ENCODE data around the gene WNT8A. TPM values are rescaled to one million over a fixed set of nuclear protein-coding genes. Genes with fewer than 3 reads are reported as not detected.

The WNT8A gene
- total RNA-seq, 2 donors from 2014 or later, result not detected

DNA sequence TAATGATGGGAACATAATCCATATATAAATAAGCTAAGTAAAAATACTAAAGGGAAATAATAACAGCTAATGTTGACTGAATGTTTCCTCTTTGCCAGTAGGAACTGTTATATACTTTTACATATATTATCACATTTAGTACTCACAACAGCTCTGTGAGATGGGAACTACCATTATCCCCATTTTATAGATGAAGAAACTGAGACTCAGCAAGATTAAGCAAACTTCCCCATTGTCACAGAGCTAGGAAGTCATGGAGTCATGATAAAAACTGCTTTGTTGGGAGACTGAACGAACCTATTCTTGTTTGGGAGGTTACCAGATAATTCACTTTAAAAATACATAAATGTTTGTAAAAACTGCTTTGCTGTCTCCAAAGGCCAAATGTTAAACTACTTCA is 23.4 kb downstream of the WNT8A start:
- intact Hi-C loops (cut with DNase I), result no loop called here
- ATAC-seq (no peak), DNase-seq (no peak)
- H3K27me3 ChIP-seq, result no peaks in the 10 kb centered on the region
- 28 to 34% methylated on average over 1 of the region's 1 CpG for WGBS, 2 donors
- H3K4me1 ChIP-seq, result peaks cover 5% of the 10 kb centered on the region
- H3K27ac ChIP-seq, result no peak overlapping the region
- no peak overlapping the region for H3K4me3 ChIP-seq
- H3K9me3 ChIP-seq, result no peaks in the 10 kb centered on the region
- H3K36me3 ChIP-seq (replicated peaks in 1 of 2; ENCODE audit: insufficient read depth in 1 of 2, low read depth in 2 of 2), result no peaks in the 10 kb centered on the region
- TF ChIP-seq POLR2A (IDR thresholded peaks at IDR 0.05), result no peak
- TF ChIP-seq, protein P1, sequence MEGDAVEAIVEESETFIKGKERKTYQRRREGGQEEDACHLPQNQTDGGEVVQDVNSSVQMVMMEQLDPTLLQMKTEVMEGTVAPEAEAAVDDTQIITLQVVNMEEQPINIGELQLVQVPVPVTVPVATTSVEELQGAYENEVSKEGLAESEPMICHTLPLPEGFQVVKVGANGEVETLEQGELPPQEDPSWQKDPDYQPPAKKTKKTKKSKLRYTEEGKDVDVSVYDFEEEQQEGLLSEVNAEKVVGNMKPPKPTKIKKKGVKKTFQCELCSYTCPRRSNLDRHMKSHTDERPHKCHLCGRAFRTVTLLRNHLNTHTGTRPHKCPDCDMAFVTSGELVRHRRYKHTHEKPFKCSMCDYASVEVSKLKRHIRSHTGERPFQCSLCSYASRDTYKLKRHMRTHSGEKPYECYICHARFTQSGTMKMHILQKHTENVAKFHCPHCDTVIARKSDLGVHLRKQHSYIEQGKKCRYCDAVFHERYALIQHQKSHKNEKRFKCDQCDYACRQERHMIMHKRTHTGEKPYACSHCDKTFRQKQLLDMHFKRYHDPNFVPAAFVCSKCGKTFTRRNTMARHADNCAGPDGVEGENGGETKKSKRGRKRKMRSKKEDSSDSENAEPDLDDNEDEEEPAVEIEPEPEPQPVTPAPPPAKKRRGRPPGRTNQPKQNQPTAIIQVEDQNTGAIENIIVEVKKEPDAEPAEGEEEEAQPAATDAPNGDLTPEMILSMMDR (IDR thresholded peaks at IDR 0.05), result no peak

DNA sequence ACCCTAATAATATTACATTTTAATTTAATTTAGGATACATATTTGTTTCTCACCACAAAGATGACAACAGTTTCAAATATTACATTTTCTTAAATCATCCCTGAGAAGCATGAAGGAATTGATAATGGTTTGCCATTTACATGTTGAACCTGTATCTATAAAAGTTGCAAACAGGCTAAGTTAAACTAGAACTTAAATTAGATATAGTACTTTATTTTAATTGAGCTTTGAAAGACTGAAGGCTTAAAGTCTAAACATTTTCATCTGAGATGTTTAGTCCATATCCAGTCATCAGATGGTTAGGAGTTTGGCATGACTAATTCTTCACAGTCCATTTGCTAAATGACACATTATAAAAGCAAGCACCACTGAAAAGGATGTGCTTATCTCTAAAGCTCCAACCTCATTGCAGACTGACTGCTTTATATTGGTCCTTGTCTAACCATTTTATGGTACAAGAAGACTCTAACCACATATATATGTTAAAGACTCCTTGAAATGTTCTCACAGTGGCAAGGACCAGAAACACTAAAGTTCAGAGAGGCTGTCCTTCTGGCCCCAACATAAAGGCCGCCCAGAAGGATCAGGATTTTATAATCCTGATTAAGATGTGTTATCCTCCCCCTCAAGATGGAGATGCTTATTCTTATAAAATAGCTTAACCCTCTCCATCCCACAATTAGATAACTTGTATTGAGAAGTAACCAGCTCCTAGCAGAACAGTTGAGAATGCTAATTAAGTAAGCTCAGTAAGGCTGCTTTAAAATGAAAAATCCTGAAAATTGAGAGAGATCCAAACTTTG is 25.8 kb downstream of the WNT8A start:
- H3K27me3 ChIP-seq, result no peaks in the 10 kb centered on the region
- no peaks in the 10 kb centered on the region for H3K9me3 ChIP-seq
- intact Hi-C loops (cut with DNase I), result no loop called here
- H3K4me3 ChIP-seq, result no peak overlapping the region
- peaks cover 5% of the 10 kb centered on the region for H3K4me1 ChIP-seq
- WGBS, 2 donors, result 71 to 94% methylated on average over 1 of the region's 1 CpG
- no peak for TF ChIP-seq POLR2A (IDR thresholded peaks at IDR 0.05)
- TF ChIP-seq, protein P1 (IDR thresholded peaks at IDR 0.05), result no peak
- H3K27ac ChIP-seq, result no peak overlapping the region
- H3K36me3 ChIP-seq (replicated peaks in 1 of 2; ENCODE audit: insufficient read depth in 1 of 2, low read depth in 2 of 2), result no peaks in the 10 kb centered on the region
- DNase-seq (no peak), ATAC-seq (no peak)

DNA sequence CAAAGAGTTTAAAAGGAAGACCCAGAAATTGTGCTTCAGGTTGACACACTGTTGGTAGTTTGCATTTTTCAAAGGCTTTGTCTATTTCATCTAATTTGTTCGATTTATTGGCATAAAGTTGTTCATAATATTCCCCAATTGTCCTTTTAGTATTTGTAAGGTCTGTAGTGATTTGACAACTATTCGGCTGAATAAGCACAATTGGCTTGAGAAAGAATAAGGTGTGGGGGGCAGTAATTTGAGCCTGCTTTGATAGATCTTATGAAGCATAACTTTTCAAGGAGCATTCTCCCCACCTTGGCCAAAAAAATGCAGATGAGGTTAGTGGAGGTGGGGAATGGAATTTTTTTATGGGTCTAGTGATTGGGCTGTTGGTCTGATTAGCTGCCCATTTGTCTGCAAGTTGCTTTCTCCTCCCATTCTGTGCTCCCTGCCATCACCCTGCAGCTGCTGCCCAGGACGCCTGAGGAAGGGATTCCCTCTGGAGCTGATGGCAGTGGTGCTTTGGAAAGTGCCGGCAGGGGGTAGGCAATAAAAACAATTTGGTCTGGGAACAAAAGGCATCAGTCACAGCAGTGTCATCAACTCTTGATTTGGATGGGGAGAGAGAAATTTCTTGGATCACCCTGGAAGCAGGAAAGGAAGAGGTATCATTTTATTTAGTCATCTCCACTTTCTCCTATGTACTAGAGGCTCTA is 26.6 kb downstream of the WNT8A start:
- DNase-seq (no peak), ATAC-seq (no peak)
- no peaks in the 10 kb centered on the region for H3K36me3 ChIP-seq (replicated peaks in 1 of 2; ENCODE audit: insufficient read depth in 1 of 2, low read depth in 2 of 2)
- H3K4me3 ChIP-seq, result no peak overlapping the region
- H3K4me1 ChIP-seq, result peaks cover 5% of the 10 kb centered on the region
- WGBS, 2 donors, result 62 to 70% methylated on average over 4 of the region's 4 CpGs
- intact Hi-C loops (cut with DNase I), result no loop called here
- TF ChIP-seq, protein P1 (IDR thresholded peaks at IDR 0.05), result no peak
- no peak for TF ChIP-seq POLR2A (IDR thresholded peaks at IDR 0.05)
- no peak overlapping the region for H3K27ac ChIP-seq
- H3K27me3 ChIP-seq, result no peaks in the 10 kb centered on the region
- no peaks in the 10 kb centered on the region for H3K9me3 ChIP-seq

DNA sequence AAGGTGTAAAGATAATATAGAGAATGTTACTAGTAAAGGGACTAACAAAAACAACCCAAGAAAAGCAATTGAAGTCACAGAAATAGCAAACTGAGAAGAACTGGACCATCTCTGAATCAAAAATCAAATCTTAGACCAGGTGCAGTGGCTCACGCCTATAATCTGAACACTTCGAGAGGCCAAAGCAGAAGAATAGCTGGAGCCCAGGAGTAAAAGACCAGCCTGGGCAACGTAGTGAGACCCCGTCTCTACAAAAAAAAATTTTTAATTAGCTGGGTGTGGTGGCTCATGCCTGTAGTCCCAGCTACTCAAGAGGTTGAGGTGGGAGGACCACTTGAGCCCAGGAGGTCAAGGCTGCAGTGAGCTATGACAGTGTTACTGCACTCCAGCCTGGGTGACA is 27.3 kb downstream of the WNT8A start:
- TF ChIP-seq, protein P1 (IDR thresholded peaks at IDR 0.05), result no peak
- no peak for TF ChIP-seq POLR2A (IDR thresholded peaks at IDR 0.05)
- 50 to 71% methylated on average over 4 of the region's 4 CpGs for WGBS, 2 donors
- no peak overlapping the region for H3K4me3 ChIP-seq
- ATAC-seq (no peak), DNase-seq (no peak)
- no peaks in the 10 kb centered on the region for H3K36me3 ChIP-seq (replicated peaks in 1 of 2; ENCODE audit: insufficient read depth in 1 of 2, low read depth in 2 of 2)
- intact Hi-C loops (cut with DNase I), result no loop called here
- H3K9me3 ChIP-seq, result no peaks in the 10 kb centered on the region
- H3K27ac ChIP-seq, result no peak overlapping the region
- no peaks in the 10 kb centered on the region for H3K27me3 ChIP-seq
- H3K4me1 ChIP-seq, result peaks cover 5% of the 10 kb centered on the region
